Thoracic aorta (tissue), 2 donors: ENCODE results near the gene PLS1. TPM values are rescaled to one million over a fixed set of nuclear protein-coding genes. Genes with fewer than 3 reads are reported as not detected.
"Not testable (repeated sequence)": the region's sequence is repeated elsewhere in the genome, so short reads cannot be mapped to it uniquely, and the experiment has no call there.

Experiments used
- ATAC-seq: fragments of 150-250 bp; one replicate; pipeline ENCODE4 v1.8.0; 2017; ENCODE audit warnings: low read depth; ENCODE audit not compliant: insufficient number of reproducible peaks, low FRiP score
- DNase-seq: peaks from one replicate; pipeline ENCODE4 v3.0.0-alpha.2; 2020; ENCODE audit warnings: low spot score
- H3K27ac ChIP-seq, 2 donors: fragments of 200-600 bp; sonication (generic); 1 replicate in 1 of 2; 2 replicates in 1 of 2; pipeline ENCODE4 v1.5.1; 2016; ENCODE audit warnings: mild to moderate bottlenecking in 2 of 2, moderate library complexity in 2 of 2
- H3K27me3 ChIP-seq: fragments of 200-600 bp; sonication (generic); replicated peaks from 2 replicates; pipeline ENCODE4 v1.6.0; 2016; ENCODE audit warnings: mild to moderate bottlenecking; ENCODE audit not compliant: insufficient read depth
- H3K36me3 ChIP-seq: fragments of 200-600 bp; sonication (generic); one replicate; pipeline ENCODE4 v1.5.1; 2016
- H3K4me1 ChIP-seq, 2 donors: fragments of 200-600 bp; sonication (generic); 1 replicate in 1 of 2; 2 replicates in 1 of 2; pipeline versions ENCODE4 v1.5.1 to v1.6.0; 2016; ENCODE audit warnings: low read depth in 2 of 2, mild to moderate bottlenecking in 1 of 2; ENCODE audit not compliant: control insufficient read depth in 1 of 2
- H3K4me3 ChIP-seq: fragments of 200-600 bp; sonication (generic); 2 replicates; pipeline ENCODE4 v1.5.1; 2016; ENCODE audit warnings: mild to moderate bottlenecking
- H3K9me3 ChIP-seq: fragments of 200-600 bp; sonication (generic); 2 replicates; pipeline ENCODE4 v1.5.1; 2016
- CTCF ChIP-seq: fragments of 200-600 bp; sonication (generic); IDR thresholded peaks from one replicate; pipeline ENCODE4 v1.5.1; 2019; ENCODE audit warnings: antibody characterized with exemption
- total RNA-seq, 2 donors: library from RNA; depleted of rRNA; stranded (reverse); fragments of >200 nt; gene quantifications; one replicate each; pipeline versions ENCODE4 v1.1.0 to v1.2.3, GENCODE V29; 2016

The PLS1 gene
- total RNA-seq, 2 donors from 2014 or later: 0.54 to 1.4 TPM

- Histone ChIP-seq H3K4me3 (no peak overlapping the region), H3K27me3 (no peaks in the 10 kb centered on the region), H3K27ac (no peak overlapping the region), H3K36me3 (no peaks in the 10 kb centered on the region), H3K4me1 (peaks cover 0 to 5% of the 10 kb centered on the region in 2 donors), H3K9me3 (no peaks in the 10 kb centered on the region)
- DNase-seq (no peak), ATAC-seq (no peak)
- TF ChIP-seq CTCF: no peak
Measured at GRCh38 chr3:142734834-142735233, 138.6 kb downstream of the PLS1 start.

- Histone ChIP-seq H3K4me1 (peaks cover 0 to 5% of the 10 kb centered on the region in 2 donors), H3K9me3 (no peaks in the 10 kb centered on the region), H3K4me3 (no peak overlapping the region), H3K36me3 (no peaks in the 10 kb centered on the region), H3K27me3 (no peaks in the 10 kb centered on the region), H3K27ac (no peak overlapping the region)
- no peak for TF ChIP-seq CTCF
- DNase-seq (no peak), ATAC-seq (no peak)
Measured at GRCh38 chr3:142735462-142735861, 139.3 kb downstream of the PLS1 start.

GRCh38 chr3:142738396-142738795 is 142.2 kb downstream of the PLS1 start:
- H3K27me3 ChIP-seq: no peaks in the 10 kb centered on the region
- no peak overlapping the region for H3K4me3 ChIP-seq
- no peak for TF ChIP-seq CTCF
- peaks cover 0 to 5% of the 10 kb centered on the region in 2 donors for H3K4me1 ChIP-seq
- H3K9me3 ChIP-seq: no peaks in the 10 kb centered on the region
- no peaks in the 10 kb centered on the region for H3K36me3 ChIP-seq
- H3K27ac ChIP-seq: no peak overlapping the region
- no peak for ATAC-seq
- no peak for DNase-seq

GRCh38 chr3:142746646-142747045 is 150.5 kb downstream of the PLS1 start:
- TF ChIP-seq CTCF: no peak
- ATAC-seq (no peak), DNase-seq (no peak)
- no peak overlapping the region for H3K27ac ChIP-seq
- H3K27me3 ChIP-seq: no peaks in the 10 kb centered on the region
- H3K9me3 ChIP-seq: no peaks in the 10 kb centered on the region
- no peaks in the 10 kb centered on the region for H3K4me1 ChIP-seq
- H3K36me3 ChIP-seq: no peaks in the 10 kb centered on the region
- H3K4me3 ChIP-seq: no peak overlapping the region

- not testable (repeated sequence) for DNase-seq, H3K27me3 ChIP-seq, H3K36me3 ChIP-seq, H3K4me1 ChIP-seq, H3K9me3 ChIP-seq, H3K27ac ChIP-seq, H3K4me3 ChIP-seq, ATAC-seq
Measured at GRCh38 chr3:142750531-142750930, 154.3 kb downstream of the PLS1 start.

- H3K36me3 ChIP-seq, H3K27me3 ChIP-seq, H3K27ac ChIP-seq, H3K9me3 ChIP-seq, H3K4me3 ChIP-seq, DNase-seq, ATAC-seq, H3K4me1 ChIP-seq: not testable (repeated sequence)
Measured at GRCh38 chr3:142752605-142753004, 156.4 kb downstream of the PLS1 start.
